Esophagus muscularis mucosa (tissue), 4 donors: Measurements from ENCODE around the gene PID1. TPM values are rescaled to one million over a fixed set of nuclear protein-coding genes. Genes with fewer than 3 reads are reported as not detected.

Experiments used
- DNase-seq: peaks from one replicate; pipeline ENCODE4 v3.0.0-alpha.2; 2017; ENCODE audit errors: extremely low spot score
- H3K27ac ChIP-seq, 4 donors: fragments of 200-600 bp; sonication (generic); replicated peaks in 1 of 4; 1 replicate in 3 of 4; 2 replicates in 1 of 4; pipeline ENCODE4 v1.5.1; 2016 to 2019; ENCODE audit warnings: mild to moderate bottlenecking in 1 of 4
- H3K27me3 ChIP-seq, 4 donors: fragments of 200-600 bp; sonication (generic); one replicate each; pipeline versions ENCODE4 v1.5.1 to v1.6.0; 2016 to 2019
- H3K36me3 ChIP-seq, 4 donors: fragments of 200-600 bp; sonication (generic); one replicate each; pipeline ENCODE4 v1.5.1; 2016 to 2019
- H3K4me1 ChIP-seq, 4 donors: fragments of 200-600 bp; sonication (generic); one replicate each; pipeline ENCODE4 v1.5.1; 2016 to 2019
- H3K4me3 ChIP-seq, 4 donors: fragments of 200-600 bp; sonication (generic); 1 replicate in 2 of 4; 2 replicates in 2 of 4; pipeline ENCODE4 v1.5.1; 2016 to 2019; ENCODE audit warnings: mild to moderate bottlenecking in 4 of 4, moderate library complexity in 1 of 4
- H3K9me3 ChIP-seq, 4 donors: fragments of 200-600 bp; sonication (generic); 1 replicate in 3 of 4; 2 replicates in 1 of 4; pipeline ENCODE4 v1.5.1; 2016 to 2019
- CTCF ChIP-seq, 3 experiments: fragments of 200-600 bp in 2 of 3; fragments of 450-650 bp in 1 of 3; sonication (generic) in 2 of 3; IDR thresholded peaks; one replicate each; pipeline ENCODE4 v1.5.1; 2017 to 2019; ENCODE audit warnings: antibody characterized with exemption in 3 of 3, mild to moderate bottlenecking in 2 of 3, moderate library complexity in 1 of 3
- EP300 ChIP-seq: sonication (generic); formaldehyde crosslinking; IDR thresholded peaks from one replicate; pipeline ENCODE4 v1.6.1; 2017; ENCODE audit warnings: antibody characterized with exemption
- POLR2A ChIP-seq: fragments of 450-650 bp; IDR thresholded peaks from one replicate; pipeline ENCODE4 v1.6.1; 2017; ENCODE audit warnings: antibody characterized with exemption, moderate library complexity, mild to moderate bottlenecking, low read depth
- POLR2AphosphoS5 ChIP-seq, 2 donors: sonication (generic); formaldehyde crosslinking; IDR thresholded peaks; one replicate each; pipeline ENCODE4 v1.6.1; 2017; ENCODE audit warnings: antibody characterized with exemption in 2 of 2
- WGBS: methylation state at CpG from one replicate; pipeline ENCODE4 v1.1.5; 2018; 5-methylcytosine and 5-hydroxymethylcytosine counted together
- intact Hi-C: fragments of 100-400 bp; cut with DNase I; formaldehyde crosslinking; loops from one replicate; pipeline ENCODE4 v1.15.1; 2023
- total RNA-seq, 4 donors: library from RNA; depleted of rRNA; stranded (reverse); fragments of >200 nt; gene quantifications; one replicate each; pipeline versions ENCODE4 v1.1.0 to v1.2.1, GENCODE V29; 2016

The PID1 gene
- total RNA-seq, 4 donors from 2014 or later: 48.2 to 68.7 (median 55.4) TPM

GRCh38 chr2:229048134-229048533, 223.0 kb downstream of the PID1 start:
- Histone ChIP-seq H3K27ac (no peak overlapping the region), H3K9me3 (no peaks in the 10 kb centered on the region), H3K4me1 (peaks cover 0 to 3% (median 0%) of the 10 kb centered on the region in 4 donors), H3K4me3 (no peak overlapping the region), H3K27me3 (no peaks in the 10 kb centered on the region), H3K36me3 (no peaks in the 10 kb centered on the region)
- no peak for DNase-seq
- WGBS: 82% methylated on average over 2 of the region's 2 CpGs
- TF ChIP-seq POLR2AphosphoS5 (IDR thresholded peaks at IDR 0.05): no peak
- no peak for TF ChIP-seq EP300
- no peak for TF ChIP-seq POLR2A
- no peak for TF ChIP-seq CTCF (IDR thresholded peaks at IDR 0.05)
- intact Hi-C loops: no loop called here

GRCh38 chr2:229045671-229046070, 225.4 kb downstream of the PID1 start:
- intact Hi-C loops: no loop called here
- TF ChIP-seq POLR2A (no peak), EP300 (no peak), CTCF (IDR thresholded peaks at IDR 0.05) (no peak)
- no peak overlapping the region for H3K4me3 ChIP-seq
- H3K27ac ChIP-seq: no peak overlapping the region
- H3K36me3 ChIP-seq: no peaks in the 10 kb centered on the region
- WGBS: 91% methylated on average over 4 of the region's 4 CpGs
- no peak for DNase-seq
- no peaks in the 10 kb centered on the region for H3K27me3 ChIP-seq
- peaks cover 0 to 3% (median 0%) of the 10 kb centered on the region in 4 donors for H3K4me1 ChIP-seq
- no peaks in the 10 kb centered on the region for H3K9me3 ChIP-seq

- no peaks in the 10 kb centered on the region for H3K9me3 ChIP-seq
- H3K36me3 ChIP-seq: no peaks in the 10 kb centered on the region
- WGBS: 74% methylated on average over 4 of the region's 4 CpGs
- intact Hi-C loops: no loop called here
- no peak for TF ChIP-seq POLR2A
- no peak for TF ChIP-seq CTCF (IDR thresholded peaks at IDR 0.05)
- TF ChIP-seq POLR2AphosphoS5 (IDR thresholded peaks at IDR 0.05): no peak
- no peak for TF ChIP-seq EP300
- H3K27ac ChIP-seq: no peak overlapping the region
- peaks cover 0 to 3% (median 0%) of the 10 kb centered on the region in 4 donors for H3K4me1 ChIP-seq
- no peak for DNase-seq
- H3K4me3 ChIP-seq: no peak overlapping the region
- H3K27me3 ChIP-seq: no peaks in the 10 kb centered on the region
These were observed 226.5 kb downstream of the PID1 start for GRCh38 chr2:229044581-229044980.

- intact Hi-C loops: no loop called here
- Histone ChIP-seq H3K9me3 (no peaks in the 10 kb centered on the region), H3K27ac (no peak overlapping the region), H3K4me1 (peaks cover 0 to 3% (median 0%) of the 10 kb centered on the region in 4 donors), H3K36me3 (no peaks in the 10 kb centered on the region), H3K27me3 (no peaks in the 10 kb centered on the region), H3K4me3 (no peak overlapping the region)
- WGBS: 62% methylated on average over 3 of the region's 3 CpGs
- DNase-seq: no peak
- no peak for TF ChIP-seq EP300
- no peak for TF ChIP-seq CTCF (IDR thresholded peaks at IDR 0.05)
- no peak for TF ChIP-seq POLR2A
- TF ChIP-seq POLR2AphosphoS5 (IDR thresholded peaks at IDR 0.05): no peak
These were observed 227.4 kb downstream of the PID1 start for GRCh38 chr2:229043681-229044080.

GRCh38 chr2:229042349-229042748, 228.7 kb downstream of the PID1 start:
- Histone ChIP-seq H3K27me3 (no peaks in the 10 kb centered on the region), H3K4me1 (peaks cover 0 to 3% (median 0%) of the 10 kb centered on the region in 4 donors), H3K36me3 (no peaks in the 10 kb centered on the region), H3K27ac (no peak overlapping the region), H3K4me3 (no peak overlapping the region), H3K9me3 (no peaks in the 10 kb centered on the region)
- intact Hi-C loops: no loop called here
- DNase-seq: no peak
- TF ChIP-seq POLR2A (no peak), CTCF (IDR thresholded peaks at IDR 0.05) (no peak), EP300 (no peak), POLR2AphosphoS5 (IDR thresholded peaks at IDR 0.05) (no peak)
- 69% methylated on average over 2 of the region's 2 CpGs for WGBS
